Stimulated activated CD4-positive, alpha-beta T cell treated with anti-CD3 and anti-CD28 coated beads, Interleukin-2, amount 100 ng/mL, for 48 hours (primary cell): Measurements from ENCODE around the gene EVI5L.

Experiments used
- DNase-seq, 2 donors: peaks; one replicate each; pipeline ENCODE4 v3.0.0-alpha.2; 2020

EVI5L gene

GRCh38 chr19:7862413-7862951, 32.5 kb downstream of the EVI5L start:
- DNase-seq, result peak; percentile 48 to 77

- DNase-seq, result no peak
Measured at GRCh38 chr19:7863157-7863970, 33.3 kb downstream of the EVI5L start.

GRCh38 chr19:7863971-7864689, 34.1 kb downstream of the EVI5L start:
- DNase-seq, result no peak

- DNase-seq, result no peak
Measured at GRCh38 chr19:7864690-7865074, 34.7 kb downstream of the EVI5L start.

GRCh38 chr19:7865262-7865911, 35.4 kb downstream of the EVI5L start:
- no peak for DNase-seq

DNA sequence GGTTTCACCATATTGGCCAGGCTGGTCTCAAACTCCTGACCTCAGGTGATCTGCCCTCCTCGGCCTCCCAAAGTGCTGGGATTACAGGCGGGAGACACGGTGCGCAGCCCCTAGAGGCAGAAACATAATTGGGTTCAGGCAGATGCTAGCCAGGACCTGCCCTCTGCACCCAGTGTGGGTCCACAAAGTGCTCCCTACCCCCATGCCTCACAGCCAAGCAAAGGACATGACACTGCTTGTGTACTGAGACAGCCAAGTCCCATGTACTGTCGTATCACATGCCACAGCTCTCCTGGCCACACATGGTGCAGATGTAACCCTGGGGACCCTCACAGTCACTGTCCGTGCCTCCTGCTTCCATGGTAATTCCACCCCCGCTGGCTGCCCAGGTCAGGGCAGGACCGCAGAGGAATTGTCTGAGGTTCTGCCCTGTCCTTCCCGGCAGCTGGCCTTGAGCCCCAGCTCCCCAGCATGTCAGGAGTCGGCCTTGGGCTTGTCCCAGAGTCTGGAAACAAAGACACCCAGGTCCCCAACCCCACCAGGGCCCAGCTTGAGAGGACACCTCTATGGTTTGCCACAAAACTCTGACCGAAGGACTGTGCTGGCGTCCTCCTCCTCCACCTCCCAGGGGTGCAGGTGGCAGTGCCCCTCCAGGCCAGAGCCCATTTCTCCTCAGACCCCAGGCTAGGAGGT, 36.5 kb downstream of the EVI5L start:
- DNase-seq, result no peak

DNA sequence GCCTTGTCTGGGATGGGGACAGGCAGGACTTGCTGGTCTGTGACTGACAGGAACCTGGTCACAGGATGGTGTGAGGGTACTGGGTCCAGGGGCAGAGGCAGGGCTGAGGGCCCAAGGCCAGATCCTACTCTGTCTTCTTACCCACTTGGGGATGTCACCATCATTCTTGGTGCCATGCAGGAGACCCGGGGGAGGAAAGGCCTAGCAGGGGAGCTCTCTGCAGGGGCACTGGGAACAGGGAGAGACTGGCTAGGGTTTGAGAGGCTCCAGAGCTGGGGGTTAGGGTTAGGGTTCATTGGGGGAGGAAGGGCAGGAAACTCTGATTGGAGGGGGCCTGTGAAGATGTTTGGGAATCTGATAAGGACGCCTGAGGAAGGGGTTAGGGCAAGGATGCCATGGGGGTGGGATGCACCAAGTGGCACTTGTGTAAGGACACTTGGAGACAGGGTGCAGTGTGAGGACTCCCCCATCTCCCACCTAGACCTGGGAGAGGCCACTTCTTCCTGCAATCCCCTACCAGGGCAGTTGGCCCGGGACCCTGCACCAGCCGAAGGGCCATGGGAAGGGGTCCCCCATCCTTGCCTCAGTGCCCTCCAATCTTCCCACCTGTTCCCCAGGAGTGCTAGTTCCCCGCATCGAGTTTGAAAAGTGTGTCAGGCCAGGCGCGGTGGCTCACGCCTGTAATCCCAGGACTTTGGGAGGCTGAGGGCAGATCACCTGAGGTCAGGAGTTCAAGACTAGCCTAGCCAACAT, 37.2 kb downstream of the EVI5L start:
- DNase-seq, result no peak

DNA sequence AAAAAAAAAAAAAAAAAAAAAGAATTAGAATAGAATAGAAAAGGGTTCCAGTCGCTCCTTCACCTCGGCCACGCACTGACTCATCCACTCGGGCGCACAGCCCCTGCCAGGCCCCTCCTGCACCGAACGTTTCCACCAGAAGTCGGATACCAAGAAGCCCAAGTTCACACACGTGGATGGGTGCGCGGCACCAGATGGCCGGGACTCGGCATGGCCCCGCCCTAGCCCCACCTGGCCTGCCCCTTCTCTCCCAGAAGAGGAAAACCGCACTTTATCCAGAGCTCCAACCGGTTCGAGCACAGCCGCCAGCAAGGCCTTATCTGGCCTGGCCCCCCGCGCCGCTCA, 38.3 kb downstream of the EVI5L start:
- DNase-seq, result no peak

GRCh38 chr19:7868671-7869452, 38.8 kb downstream of the EVI5L start:
- peak; percentile 70 to 80 for DNase-seq

GRCh38 chr19:7869453-7869909, 39.5 kb downstream of the EVI5L start:
- DNase-seq, result peak; percentile 66 to 81

DNA sequence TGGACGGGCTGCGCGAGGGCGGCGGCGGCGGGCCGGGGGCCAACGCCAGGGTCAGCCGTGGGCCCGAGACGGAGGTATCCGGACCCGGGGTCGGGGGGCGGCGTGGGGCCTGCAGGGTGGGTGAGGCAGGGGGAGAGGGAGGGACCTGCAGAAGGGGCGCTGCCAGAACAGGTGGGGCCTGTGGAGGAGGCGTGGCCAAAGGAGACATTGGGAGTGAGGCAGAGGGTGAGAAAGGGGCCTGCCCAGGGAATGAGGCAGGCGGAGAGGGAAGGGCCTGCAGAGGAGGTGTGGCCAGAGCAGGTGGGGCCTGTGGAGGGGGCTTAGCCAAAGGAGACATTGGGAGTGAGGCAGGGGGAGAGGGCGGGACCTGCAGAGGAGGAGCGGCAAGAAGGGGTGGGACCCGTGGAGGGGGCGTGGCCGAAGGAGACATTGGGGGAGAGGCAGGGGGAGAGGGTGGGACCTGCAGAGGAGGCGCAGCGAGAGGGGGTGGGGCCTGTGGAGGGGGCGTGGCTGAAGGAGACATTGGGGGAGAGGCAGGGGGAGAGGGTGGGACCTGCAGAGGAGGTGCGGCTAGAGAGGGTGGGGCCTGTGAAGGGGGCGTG, 40.0 kb downstream of the EVI5L start:
- DNase-seq, result no peak

DNA sequence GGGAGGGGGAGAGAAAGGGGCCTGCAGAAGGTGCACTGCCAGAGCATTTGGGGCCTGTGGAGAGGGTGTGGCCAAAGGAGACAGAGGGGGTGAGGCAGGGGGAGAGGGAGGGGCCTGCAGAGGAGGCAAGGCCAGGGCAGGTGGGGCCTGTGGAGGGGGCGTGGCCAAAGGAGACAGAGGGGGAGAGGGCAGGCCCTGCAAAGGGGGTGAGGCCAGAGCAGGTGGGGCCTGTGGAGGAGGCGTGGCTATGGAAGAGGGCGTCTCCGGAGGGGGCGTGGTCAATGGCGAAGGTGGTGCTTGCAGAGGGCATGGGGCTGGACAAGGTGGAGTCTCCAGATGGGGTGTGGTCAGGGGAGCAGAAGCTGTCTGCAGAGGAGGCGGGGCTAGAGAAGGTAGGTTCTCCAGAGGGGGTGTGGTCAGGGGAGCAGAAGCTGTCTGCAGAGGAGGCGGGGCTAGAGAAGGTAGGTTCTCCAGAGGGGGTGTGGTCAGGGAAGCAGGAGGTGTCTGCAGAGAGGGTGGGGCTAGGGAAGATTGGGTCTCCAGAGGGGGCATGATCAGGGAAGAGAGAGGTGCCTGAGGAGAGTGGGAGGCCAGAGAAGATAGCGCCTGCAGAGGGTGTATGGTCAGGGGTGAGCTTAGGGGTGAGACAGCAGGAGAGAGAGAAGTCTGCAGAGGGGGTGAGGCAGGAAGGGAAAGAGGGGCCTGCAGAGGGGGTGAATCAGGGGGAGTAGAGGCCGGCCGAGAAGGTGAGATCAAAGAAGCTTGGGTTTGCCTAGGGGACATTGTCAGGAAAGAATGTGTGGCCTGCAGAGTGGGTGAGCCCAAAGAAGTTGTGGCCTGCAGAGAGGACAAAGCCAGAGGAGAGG, 40.8 kb downstream of the EVI5L start:
- peak; percentile 39 to 52 for DNase-seq

GRCh38 chr19:7871437-7872305, 41.7 kb downstream of the EVI5L start:
- peak; percentile 73 to 85 for DNase-seq

- DNase-seq, result no peak
Measured at GRCh38 chr19:7872306-7873204, 42.5 kb downstream of the EVI5L start.

DNA sequence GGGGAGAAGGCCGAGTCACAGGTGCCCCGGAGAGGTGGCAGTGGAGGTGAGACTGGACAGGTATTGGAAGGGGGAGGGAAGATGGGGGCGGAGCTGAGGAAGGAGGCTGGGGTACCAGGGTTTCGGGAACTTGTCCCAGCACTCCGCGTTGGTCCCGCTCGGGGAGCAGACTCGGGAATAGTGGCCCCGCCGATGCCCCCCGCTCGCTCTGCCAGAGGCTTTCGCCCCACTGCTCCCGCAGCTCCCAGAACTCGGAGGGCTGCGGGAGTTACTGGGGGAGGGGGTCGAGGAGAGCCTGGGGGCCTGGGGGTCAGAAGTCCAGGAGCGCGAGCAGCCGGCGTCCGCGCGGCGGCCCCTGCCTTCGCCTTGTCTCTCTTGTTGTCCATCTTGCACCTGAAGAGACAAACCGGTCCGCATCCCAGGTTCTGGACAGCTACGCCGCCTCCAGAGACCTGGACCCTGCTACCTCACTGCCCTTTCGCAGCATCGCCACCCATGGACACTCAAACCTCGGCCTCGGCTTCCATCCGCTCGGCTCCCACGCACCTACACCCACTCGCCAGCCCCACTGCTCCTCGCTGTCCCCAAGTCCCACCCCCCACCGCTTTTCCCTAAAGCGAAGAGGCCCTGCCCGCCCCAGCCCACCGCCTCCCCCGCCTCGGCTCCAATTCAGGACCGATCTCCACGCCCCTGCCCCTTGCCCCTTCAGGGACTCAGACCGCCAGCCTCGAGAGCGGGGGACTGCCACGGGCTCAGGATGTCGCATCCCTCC, 43.5 kb downstream of the EVI5L start:
- no peak for DNase-seq

DNA sequence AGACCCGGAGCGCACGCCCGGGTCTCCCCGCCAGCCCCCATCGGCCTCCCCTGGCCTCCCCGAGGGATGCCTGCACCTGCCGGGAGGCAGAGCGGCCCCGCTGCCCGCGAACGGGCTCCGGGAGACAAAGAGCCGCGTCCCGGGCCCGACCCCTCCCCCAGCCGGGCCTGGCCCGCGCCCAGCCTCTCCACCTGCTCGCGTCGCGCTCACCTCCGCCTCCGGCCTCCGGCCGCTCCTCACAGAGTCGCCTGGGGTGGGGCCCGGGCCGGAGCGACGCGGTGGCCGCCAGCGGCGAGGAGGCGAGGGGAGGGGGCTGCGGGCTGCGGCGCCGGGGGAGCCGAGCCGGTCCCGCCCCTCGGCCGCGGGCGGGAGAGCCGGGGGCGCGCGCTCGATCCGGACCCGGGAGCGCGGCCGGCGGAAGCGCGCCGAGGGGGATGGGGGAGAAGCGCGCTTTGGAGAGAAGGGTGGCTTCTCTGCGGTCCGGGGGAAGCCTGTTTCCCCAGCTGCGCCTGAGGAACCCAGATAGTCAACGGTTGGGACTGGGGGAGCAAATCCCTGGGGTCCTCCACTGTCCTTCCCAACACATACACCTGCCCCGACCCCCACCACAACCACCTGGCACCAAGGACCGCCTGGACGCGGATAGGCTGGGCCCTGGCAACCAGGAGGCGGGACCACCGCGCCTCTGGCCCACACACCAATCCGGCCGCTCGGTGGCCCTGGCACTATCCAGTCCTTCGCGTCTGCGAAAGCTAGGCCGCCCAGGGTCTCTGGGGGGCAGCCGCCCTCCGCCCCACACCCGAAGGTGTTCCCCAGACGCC, 44.3 kb downstream of the EVI5L start, which contains the start of gene PRR36:
PRR36 (minus strand) TSS at position 315 of the 821 bp plus-strand sequence. CDS start 701 bp downstream, outside the sequence.
- no peak for DNase-seq
